GM18870 (cell line): ENCODE measurements around the gene MYOM3.

Source experiments
- ATAC-seq: cut with Tn5 transposase; IDR thresholded peaks from one replicate; pipeline ENCODE4 v1.9.1; 2021; ENCODE audit warnings: moderate library complexity; ENCODE audit not compliant: unreplicated experiment

MYOM3 gene

DNA sequence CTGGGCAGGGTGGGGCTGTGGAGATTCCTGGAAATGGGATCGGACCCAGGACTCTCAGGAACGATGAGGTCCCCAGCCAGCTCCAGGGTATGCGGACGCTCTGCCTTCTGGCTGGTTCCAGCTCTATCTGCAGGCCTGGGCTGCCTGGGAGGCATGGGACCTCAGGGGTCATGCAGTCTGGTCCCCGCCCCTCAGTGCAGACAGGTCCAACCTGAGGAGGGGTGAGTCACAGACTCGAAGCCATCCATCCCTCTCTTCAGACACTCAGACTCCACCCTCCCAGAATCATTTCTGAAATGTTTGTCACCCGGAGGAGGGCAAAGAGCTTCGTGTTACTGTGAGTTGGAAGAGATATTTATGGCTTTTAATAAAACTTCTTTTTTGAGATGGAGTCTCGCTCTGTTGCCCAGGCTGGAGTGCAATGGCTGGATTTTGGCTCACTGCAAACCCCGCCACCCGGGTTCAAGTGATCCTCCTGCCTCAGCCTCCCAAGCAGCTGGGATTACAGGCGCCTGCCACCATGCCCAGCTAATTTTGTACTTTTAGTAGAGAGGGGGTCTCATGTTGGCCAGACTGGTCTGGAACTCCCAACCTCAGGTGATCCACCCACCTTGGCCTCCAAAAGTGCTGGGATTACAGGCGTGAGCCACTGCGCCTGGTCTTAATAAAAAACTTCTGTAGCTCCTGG lies 5.9 kb upstream of the MYOM3 start:
- no peak for ATAC-seq

DNA sequence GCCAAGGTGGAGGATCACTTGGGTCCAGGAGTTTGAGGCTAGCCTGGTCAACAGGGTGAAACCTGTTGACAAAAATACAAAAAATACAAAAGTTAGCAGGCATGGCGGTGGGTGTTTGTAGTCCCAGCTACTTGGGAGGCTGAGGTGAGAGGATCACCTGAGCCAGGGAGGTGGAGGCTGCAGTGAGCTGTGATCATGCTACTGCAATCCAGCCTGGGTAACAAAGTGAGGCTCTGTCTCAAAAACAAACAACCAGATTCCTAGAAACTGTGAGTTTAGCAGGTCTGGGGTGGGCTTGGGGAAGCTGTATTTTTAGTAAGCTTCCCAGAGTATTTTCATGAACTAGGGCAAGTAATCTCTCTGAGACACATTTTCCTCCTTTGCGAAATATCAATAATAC lies 5.2 kb upstream of the MYOM3 start:
- no peak for ATAC-seq

DNA sequence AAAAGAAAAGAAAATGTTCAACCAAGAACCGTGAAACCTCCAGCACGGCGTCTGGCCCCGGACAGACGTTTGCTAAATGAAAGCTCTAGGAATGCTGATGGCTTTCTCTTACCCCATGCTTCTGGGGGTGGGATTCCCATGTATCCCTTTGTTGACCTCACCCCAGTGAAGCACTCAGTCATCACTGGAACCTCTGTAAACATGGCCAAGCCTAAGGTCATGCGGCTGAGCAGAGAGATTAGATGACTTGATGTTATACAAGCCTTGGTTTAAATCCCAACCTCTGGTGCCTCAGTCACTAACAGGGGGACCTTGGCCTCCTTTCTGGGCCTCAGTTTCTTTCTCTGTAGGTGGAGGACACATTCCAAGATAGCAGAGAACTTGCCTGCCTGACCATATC lies 2.8 kb upstream of the MYOM3 start:
- ATAC-seq = no peak

DNA sequence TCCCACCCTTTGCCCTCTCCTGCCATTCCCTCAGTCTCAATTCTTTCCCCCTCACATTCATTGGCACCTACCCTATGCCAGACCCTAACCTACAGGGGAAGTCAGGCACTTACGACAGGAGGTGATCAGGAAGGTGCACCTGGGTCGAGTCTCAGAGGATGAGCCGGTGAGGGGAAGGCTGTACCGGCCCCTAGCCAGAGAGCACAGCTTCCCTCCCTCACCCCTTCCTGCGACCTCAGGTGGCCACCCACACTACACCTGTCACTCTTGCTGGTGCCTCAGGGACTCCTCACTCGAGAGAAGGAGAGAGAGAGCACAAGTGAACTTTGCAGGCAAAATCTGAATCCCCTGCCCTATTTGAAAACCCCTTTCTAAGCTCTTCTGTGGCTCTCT lies 1.7 kb upstream of the MYOM3 start:
- no peak for ATAC-seq

DNA sequence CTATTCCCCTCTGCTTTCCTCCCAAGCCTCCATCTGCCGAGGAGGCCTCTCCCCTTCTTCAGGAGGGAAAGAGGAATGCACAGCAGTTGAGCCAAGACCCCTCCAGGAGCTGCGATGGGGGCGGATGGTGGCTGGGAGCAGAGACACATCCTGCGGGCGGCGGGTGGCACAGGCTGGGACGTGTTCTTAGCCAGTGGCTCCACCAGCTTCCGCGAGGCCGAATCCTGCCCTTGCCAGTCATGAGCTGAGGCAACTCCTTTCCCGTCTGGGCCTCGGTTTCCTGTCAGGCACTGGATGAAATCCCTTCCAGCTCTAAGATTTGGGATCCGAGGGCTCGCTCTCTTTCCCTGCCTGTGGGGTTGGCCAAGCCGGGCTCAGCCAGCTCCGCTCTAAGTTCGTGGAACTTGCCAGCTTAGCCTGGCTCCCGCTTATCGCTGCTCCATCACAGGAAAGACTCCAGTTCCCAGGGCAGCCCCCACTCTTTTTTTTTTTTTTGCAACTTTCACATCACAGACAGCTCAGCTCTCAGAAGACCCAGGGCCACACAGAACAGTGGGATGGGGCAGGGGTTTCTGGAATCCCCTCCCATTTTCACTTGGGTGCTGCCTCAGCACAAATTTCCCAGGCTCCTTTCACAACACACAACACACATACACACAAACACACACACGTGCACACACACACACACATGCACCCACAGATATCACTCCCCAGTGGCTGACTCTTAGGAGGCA lies 506 bp downstream of the MYOM3 start:
- ATAC-seq = no peak

DNA sequence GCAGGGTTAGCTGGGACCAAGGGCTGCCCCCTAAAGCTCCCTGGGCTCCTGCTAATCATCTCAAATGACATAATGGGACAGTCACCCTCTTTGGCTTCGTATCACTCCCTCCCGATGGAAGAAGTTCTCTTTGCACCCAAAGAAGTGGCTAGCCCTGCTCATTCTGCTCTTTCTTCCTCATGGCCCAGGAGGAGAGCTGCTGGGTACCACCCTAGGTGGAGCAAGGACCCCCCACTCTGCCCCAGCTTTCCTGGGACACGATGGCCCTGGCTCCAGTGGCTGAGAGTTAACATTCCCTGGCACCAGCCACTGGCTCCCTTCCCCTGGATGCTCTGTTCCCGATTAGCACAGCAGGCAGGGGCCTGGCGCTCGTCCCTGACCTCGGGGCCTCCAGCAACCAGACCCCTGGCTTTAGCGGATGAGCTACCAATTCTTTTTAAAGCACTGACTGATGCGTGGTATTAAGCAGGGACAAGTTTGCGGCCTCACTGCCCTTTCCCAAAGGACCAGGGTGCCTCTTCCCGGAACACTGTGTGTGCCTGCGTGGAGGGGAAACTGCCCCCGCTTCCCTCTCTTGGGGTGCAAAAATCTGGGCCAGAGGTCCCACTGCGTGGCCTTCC lies 1.2 kb downstream of the MYOM3 start:
- ATAC-seq = no peak

DNA sequence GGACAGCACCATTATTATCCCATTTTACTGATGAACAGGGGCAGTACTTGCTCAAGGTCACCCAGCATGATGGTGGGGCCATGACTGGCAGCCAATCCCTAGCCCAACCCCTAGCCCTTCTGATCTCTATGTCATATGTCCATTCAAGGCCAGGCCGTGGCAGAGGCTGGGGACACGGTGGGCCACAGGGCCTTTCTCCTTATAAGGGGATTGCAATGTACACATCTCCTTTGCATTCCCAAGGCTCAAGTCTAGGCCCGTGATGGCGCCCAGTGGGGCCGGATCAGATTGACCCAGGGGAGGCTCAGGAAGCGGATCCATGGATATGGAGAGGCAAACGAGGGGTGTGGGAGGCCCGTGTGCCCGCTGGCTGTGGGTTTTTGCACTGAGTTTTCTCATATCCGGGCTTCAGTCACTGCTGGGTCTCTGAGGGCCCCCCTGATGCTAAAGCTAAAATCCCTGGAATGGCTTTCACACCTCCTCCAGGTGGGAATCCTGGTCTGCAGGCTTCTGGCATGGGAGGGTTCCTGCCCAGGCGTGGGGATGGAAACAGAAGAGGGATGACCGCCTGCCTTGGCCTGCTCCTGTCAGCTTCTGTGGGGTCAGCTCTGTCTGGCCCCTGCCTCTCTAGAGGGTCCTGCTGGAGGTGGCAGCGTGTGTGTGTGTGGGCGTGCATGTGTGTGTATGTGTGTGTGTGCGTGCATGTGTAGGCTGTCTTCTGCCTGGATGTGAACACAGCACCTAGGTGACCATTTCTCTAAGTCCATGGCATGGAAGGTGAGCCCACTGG lies 2.1 kb downstream of the MYOM3 start:
- no peak for ATAC-seq

DNA sequence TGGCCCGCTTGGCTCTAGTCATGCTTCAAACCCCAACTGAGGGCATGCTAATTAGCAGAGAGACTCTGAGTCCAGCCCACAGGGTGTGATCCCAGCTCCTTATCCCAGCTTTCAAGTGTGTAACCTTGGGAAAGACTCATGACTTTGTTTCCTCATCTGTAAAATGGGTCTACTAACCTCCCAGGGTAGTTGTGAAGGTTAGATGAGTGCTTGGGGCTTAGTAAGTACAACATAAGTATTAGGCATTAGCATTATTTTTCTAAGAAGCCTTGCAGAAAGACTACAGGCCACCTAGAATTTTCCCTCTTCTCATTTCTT lies 2.8 kb downstream of the MYOM3 start:
- no peak for ATAC-seq

DNA sequence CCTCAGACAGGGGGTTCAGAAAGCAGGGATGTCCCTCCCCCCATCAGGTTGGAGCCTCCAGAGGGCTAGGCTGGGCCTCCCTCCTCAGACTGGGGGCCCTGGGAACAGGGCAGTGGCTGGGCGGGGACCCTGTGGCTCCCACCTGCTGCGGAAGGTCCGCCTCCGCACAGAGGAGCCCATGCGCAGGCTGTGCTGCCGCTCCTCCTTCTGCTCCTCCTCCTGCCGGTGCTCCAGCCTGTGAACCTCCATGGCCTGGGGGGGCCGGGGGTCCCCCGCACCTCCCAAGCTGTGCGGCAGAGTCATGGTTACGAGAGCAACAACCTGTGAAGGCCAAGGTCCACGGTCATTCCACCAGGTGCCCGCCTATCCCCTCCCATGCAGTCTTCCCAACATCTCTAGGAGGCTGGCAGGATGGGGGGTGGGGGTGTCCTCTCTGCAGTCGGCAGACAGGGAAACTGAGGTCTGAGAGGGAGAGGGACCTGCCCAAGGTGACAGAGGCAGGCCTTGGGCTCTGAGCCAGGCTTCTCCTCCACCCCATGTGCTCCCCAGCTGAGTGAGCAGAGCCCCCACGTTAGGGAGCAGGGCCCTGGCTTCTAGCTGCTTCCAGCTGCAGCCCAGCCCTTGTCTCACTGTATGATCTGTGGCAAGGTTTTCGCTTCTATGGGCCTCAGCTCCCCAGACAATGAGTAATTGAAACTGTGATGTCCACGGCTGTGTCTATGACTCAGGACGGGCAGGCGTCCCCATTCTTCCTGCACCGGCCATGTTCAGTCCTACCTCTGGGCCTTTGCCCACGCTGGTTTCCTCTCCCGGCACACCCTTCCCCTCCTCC lies 3.4 kb downstream of the MYOM3 start:
- ATAC-seq = no peak

DNA sequence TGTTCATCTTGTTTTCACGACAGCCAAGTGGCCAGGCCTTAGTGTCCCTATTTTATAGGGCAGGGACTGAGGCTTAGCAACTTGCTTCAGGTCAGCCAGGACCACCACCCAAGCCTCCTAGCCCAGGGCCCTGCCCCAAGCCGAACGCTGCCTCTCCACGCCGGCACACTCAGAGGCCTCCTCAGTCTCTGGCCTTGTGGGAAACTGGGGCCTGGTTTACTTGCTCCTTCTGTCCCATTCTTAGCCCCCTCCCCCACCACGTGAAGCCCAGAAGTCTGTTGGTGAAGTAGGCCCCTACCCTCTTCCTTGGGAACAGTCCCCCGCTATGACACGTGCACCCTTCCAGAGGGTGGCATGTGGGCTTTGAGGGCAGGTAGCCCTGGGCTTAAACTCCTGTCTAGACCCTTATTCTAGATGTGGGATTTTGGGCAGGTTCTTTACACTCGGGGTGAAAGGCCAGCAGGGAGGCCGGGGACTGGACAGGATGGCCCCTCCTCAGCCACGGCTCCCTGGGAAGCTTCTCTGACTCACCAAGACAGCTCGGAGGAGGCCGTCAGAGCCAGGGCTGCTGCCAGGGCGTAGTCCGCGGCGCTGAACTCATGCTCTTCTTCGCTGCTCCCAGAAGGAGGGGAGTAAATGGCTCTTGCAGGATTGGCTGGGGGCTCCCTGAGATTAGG lies 4.3 kb downstream of the MYOM3 start:
- no peak for ATAC-seq

DNA sequence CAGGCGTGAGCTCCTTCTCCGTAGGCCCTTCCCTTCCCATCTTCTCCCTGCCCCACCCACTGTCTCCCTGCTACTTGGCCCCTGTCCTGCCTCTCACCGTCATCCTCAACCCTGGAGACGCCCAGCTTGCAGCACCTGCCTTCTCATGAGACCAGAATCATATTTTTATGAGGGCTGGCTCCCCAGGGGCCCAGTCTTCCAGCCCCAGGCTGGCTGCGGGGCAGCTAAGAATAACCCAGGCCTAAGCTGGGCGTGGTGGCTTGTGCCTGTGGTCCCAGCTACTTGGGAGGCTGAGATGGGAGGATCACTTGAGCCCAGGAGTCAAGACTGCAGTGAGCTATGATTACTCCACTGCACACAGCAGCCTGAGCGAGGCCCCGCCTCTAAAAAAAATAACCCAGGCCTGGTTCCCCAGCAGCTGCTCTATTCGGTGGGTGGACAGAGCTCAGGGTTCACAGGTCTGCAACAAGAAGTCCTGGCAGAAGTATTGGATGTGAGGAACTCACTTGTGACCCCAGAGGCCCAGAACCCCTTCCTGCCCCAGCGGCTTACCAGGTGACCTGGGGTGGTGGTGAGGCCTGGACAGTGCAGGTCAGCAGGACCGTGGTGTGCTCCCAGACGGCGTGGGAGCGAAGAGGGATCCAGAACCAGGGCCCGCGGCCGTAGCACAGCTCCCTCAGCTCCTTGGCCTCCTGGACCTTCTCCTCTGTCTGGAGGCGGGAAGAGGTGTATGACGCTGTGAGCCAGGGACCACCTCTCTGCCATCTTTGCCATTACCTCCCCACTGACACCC lies 6.4 kb downstream of the MYOM3 start:
- ATAC-seq = no peak

DNA sequence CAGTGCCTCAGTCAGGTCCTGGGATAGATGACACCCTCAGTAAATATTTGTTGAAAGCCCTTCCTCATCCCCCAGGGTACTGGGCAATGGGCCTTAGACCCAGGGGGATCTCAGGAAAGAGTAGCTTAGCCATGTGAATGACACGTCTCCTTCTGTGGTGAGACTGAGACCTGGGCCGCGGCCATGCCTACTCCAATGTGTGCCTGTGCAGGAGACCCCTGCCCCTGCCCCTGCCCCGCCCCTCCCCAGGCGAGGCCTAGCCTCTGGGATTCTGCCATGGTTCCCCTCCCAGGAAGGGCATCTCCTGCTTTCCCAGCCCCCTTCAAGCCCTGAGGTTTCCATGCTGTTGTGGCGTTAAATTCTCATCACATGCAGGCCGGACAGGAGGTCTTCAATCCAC lies 7.1 kb downstream of the MYOM3 start:
- ATAC-seq = no peak

DNA sequence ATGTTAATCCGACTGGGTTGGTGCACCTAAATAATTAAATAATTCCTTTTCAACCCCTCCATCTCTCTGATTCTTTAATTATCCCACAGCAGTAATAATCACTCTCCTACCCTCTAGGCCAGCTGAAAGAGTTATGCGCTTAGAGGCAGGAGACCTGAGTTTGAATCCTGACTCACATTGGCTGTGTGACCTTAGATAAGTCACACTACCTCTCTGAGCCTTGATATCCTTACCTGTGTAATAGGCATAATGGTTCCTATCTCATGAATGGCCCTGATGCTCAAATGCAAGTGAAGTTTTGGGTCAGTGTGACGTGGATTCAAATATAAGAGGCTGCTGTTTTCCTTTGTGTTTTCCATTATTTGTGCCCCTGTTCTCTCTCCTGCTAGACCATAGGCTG lies 8.1 kb downstream of the MYOM3 start:
- ATAC-seq = no peak

DNA sequence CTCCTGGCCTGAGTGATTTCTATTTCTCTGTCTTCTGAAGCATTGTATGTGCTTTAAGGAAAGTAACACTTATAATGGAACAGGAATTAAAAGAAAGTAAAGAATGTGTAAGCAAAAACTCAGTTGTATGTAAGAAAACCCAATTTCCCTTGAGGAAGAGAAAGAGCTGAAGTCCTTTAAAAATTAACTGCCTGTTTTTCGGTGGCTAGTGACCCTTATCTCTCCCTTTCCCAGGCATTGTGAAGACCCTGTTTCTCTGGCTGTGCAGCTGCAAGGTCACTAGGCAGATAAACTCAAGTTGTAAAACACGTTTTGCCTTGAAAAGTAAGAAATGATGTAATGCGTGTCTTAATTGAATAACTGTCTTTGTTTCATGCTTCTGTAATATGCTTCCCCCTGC lies 8.5 kb downstream of the MYOM3 start:
- no peak for ATAC-seq

DNA sequence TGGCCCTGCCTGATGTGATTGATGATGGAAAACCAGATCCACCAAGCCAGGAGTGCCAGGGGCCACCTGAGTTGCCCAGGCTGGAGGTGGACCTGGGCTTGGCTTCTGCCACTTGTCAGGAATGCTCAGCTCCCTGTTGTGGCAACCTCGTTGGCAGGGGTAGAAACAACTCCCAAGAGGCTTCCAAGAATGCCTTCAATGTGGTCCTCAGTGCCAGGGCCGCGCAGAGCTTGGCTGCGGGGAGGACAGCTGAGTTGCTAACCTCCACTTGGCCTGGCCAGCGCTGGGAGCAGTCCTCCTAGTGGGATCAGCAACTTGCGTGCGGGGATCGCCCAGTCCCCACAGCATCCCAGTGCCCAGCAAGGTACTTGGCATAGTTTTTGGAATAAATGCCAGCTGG lies 9.0 kb downstream of the MYOM3 start:
- no peak for ATAC-seq

DNA sequence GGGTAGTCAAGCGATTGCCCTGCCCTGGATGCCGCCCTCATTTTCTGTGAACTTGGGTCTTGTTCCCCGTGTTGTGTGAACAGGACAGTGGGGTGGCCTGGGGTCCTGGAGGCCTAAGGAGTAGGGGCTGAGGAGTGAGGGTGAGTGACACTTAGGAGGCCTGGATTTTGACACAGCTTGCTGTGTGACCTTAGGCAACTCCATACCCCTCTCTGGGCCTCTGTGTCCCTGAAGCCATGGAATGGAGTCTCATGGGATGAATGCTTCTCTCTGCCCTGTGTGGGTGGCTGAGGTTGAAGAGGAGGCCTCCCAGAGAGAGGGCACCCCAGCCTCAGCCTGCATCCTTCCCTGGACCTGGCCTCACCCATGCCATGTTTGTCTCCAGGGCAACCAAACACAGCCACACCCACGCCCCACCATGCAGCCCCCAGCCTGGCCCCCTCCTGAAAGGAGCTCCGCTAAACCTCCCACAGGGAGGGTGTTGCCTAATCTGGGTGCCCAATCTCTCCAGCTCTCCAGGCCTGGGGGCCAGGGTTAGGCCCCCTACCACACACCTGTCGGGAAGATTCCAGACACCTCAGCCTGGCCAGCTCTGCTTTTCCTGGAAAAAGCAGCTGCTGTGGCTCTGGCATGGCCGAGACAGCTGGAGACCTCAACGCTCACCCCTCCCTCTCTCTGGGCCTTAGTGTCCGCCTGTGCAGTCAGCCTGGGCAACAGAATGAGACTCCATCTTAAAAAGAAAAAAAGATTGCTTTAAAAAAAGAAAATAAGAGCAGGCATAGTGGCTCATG lies 9.9 kb downstream of the MYOM3 start:
- no peak for ATAC-seq

DNA sequence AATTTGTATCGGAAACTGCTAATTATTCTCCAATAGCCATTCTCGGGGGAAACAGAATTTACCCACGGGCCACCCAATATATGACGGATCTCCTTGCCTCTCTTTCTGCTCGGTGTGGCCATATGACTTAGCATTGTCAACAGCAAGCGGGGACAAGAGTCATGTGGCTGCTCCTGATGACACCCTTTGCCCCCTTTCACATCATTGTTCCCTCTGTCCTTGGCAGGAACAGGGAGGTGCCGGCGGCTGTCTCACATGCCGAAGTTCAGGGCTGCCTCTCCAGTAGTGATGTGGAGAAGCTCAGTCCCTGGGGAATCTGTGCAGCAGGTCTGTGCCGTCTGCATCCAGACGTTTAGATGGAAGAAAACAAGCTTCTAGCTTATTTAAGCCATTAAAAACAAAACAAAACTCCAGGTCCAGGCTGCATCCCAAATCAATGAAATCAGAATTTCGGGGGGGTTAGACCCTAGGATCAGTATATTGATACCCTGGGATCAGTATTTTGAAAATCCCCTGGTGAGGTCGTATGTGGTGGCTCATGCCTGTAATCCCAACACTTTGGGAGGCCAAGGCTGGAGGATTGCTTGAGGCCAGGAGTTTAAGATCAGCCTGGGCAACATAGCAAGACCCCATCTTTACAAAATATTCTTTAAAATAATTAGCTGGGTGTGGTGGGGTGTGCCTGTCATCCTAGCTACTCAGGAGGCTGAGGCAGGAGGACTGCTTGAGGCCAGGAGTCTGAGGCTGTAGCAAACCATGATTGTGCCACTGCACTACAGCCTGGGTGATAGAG lies 10.8 kb downstream of the MYOM3 start:
- ATAC-seq = no peak
